Gastrocnemius medialis (tissue), 4 donors: ENCODE results near the gene FLT3. TPM values are rescaled to one million over a fixed set of nuclear protein-coding genes. Genes with fewer than 3 reads are reported as not detected.

Experiments
- ATAC-seq, 2 donors: fragments of 150-250 bp; one replicate each; pipeline ENCODE4 v1.9.1; 2016
- DNase-seq, 2 donors: peaks; one replicate each; pipeline ENCODE4 v3.0.0-alpha.2; 2019
- H3K27ac ChIP-seq, 4 donors: fragments of 200-600 bp; sonication (generic); 1 replicate in 1 of 4; 2 replicates in 3 of 4; pipeline ENCODE4 v1.5.1; 2016 to 2018; ENCODE audit warnings: mild to moderate bottlenecking in 2 of 4, moderate library complexity in 1 of 4
- H3K27me3 ChIP-seq, 3 donors: fragments of 200-600 bp; sonication (generic) in 2 of 3; 1 replicate in 1 of 3; 2 replicates in 2 of 3; pipeline versions ENCODE4 v1.5.1 to v1.6.0; 2016 to 2019; ENCODE audit warnings: mild to moderate bottlenecking in 1 of 3, moderate library complexity in 1 of 3
- H3K36me3 ChIP-seq, 2 donors: fragments of 200-600 bp; sonication (generic) in 1 of 2; one replicate each; pipeline ENCODE4 v1.5.1; 2017 to 2018
- H3K4me1 ChIP-seq, 2 donors: fragments of 200-600 bp; sonication (generic) in 1 of 2; one replicate each; pipeline ENCODE4 v1.5.1; 2016 to 2017; ENCODE audit warnings: mild to moderate bottlenecking in 2 of 2
- H3K4me3 ChIP-seq, 4 donors: fragments of 200-600 bp; sonication (generic) in 3 of 4; 1 replicate in 1 of 4; 2 replicates in 3 of 4; pipeline ENCODE4 v1.5.1; 2016 to 2019; ENCODE audit warnings: mild to moderate bottlenecking in 2 of 4
- H3K9me3 ChIP-seq, 3 donors: fragments of 200-600 bp; sonication (generic) in 2 of 3; 1 replicate in 1 of 3; 2 replicates in 2 of 3; pipeline ENCODE4 v1.5.1; 2016 to 2019
- CTCF ChIP-seq, 5 experiments: fragments of 450-650 bp in 3 of 5; fragments of 200-600 bp in 2 of 5; sonication (generic) in 2 of 5; IDR thresholded peaks in 4 of 5; conservative IDR thresholded peaks in 1 of 5; 1 replicate in 4 of 5; 2 replicates in 1 of 5; pipeline ENCODE4 v1.5.1; 2016 to 2019; ENCODE audit warnings: antibody characterized with exemption in 5 of 5, mild to moderate bottlenecking in 3 of 5, moderate library complexity in 3 of 5
- POLR2A ChIP-seq, 2 donors: fragments of 450-650 bp; IDR thresholded peaks; one replicate each; pipeline ENCODE4 v1.6.1; 2017; ENCODE audit warnings: antibody characterized with exemption in 2 of 2, mild to moderate bottlenecking in 2 of 2, moderate library complexity in 2 of 2
- in situ Hi-C, 4 donors: fragments of 200-750 bp; cut with MboI; loops; one replicate each; pipeline versions ENCODE4 v1.15.0 to v1.8.0; 2017; ENCODE audit warnings: low sequenced_read_pairs in 4 of 4
- intact Hi-C: fragments of 100-400 bp; cut with DNase I; formaldehyde crosslinking; loops from one replicate; pipeline ENCODE4 v1.15.1; 2023; ENCODE audit warnings: low total_unique reads
- total RNA-seq, 4 donors: library from RNA; depleted of rRNA; stranded (reverse); fragments of >200 nt; gene quantifications; one replicate each; pipeline versions ENCODE4 v1.1.0 to v1.2.3, GENCODE V29; 2016

Gene FLT3
- total RNA-seq, 4 donors from 2014 or later = 0.22 to 0.92 (median 0.37) TPM

GRCh38 chr13:27970382-27971235 is 129.8 kb downstream of the FLT3 start:
- in situ Hi-C loops = no loop called here
- intact Hi-C loops = no loop called here
- Histone ChIP-seq H3K4me1 (peaks cover 0 to 5% of the 10 kb centered on the region in 2 donors), H3K9me3 (no peaks in the 10 kb centered on the region), H3K4me3 (no peak overlapping the region), H3K27me3 (peaks cover 94 to 98% (median 95%) of the 10 kb centered on the region in 3 donors), H3K27ac (no peak overlapping the region), H3K36me3 (no peaks in the 10 kb centered on the region)
- no peak for TF ChIP-seq POLR2A (IDR thresholded peaks at IDR 0.05)
- TF ChIP-seq CTCF (IDR thresholded peaks at IDR 0.05 in 4 of 5, conservative IDR thresholded peaks at IDR 0.05 in 1 of 5) = no peak
- ATAC-seq (no peak), DNase-seq (no peak)

GRCh38 chr13:27969866-27970229 is 130.5 kb downstream of the FLT3 start:
- Histone ChIP-seq H3K27me3 (peaks cover 94 to 98% (median 95%) of the 10 kb centered on the region in 3 donors), H3K9me3 (no peaks in the 10 kb centered on the region), H3K27ac (no peak overlapping the region), H3K36me3 (no peaks in the 10 kb centered on the region), H3K4me1 (peaks cover 0 to 5% of the 10 kb centered on the region in 2 donors), H3K4me3 (no peak overlapping the region)
- TF ChIP-seq POLR2A (IDR thresholded peaks at IDR 0.05) = no peak
- no peak for ATAC-seq
- intact Hi-C loops (no loop called here), in situ Hi-C loops (no loop called here)
- DNase-seq = no peak

- ATAC-seq (no peak), DNase-seq (no peak)
- intact Hi-C loops (no loop called here), in situ Hi-C loops (no loop called here)
- no peaks in the 10 kb centered on the region for H3K36me3 ChIP-seq
- no peak within 1 kb of the TSS for H3K27ac ChIP-seq
- peaks cover 0 to 5% of the 10 kb centered on the region in 2 donors for H3K4me1 ChIP-seq
- H3K9me3 ChIP-seq = no peaks in the 10 kb centered on the region
- TF ChIP-seq CTCF (IDR thresholded peaks at IDR 0.05 in 4 of 5, conservative IDR thresholded peaks at IDR 0.05 in 1 of 5) (no peak), POLR2A (IDR thresholded peaks at IDR 0.05) (no peak)
- peaks cover 91 to 98% (median 92%) of the 10 kb centered on the region in 3 donors for H3K27me3 ChIP-seq
- H3K4me3 ChIP-seq = peak within 1 kb of the TSS in 2 of 4 donors; percentile 1 to 38
Measured at GRCh38 chr13:27969082-27969865, 131.1 kb downstream of the FLT3 start, which contains the start of gene CDX2. TSS of gene CDX2 (minus strand) at chr13:27969315. CDS start at chr13:27969006, 309 bp downstream.

- no peaks in the 10 kb centered on the region for H3K9me3 ChIP-seq
- H3K4me3 ChIP-seq = peak overlapping the region in 2 of 4 donors; percentile 1 to 38
- H3K36me3 ChIP-seq = no peaks in the 10 kb centered on the region
- intact Hi-C loops (no loop called here), in situ Hi-C loops (no loop called here)
- peaks cover 87 to 98% (median 92%) of the 10 kb centered on the region in 3 donors for H3K27me3 ChIP-seq
- TF ChIP-seq POLR2A (IDR thresholded peaks at IDR 0.05) = no peak
- no peak for TF ChIP-seq CTCF (IDR thresholded peaks at IDR 0.05 in 4 of 5, conservative IDR thresholded peaks at IDR 0.05 in 1 of 5)
- no peak overlapping the region for H3K27ac ChIP-seq
- H3K4me1 ChIP-seq = peaks cover 0 to 5% of the 10 kb centered on the region in 2 donors
- DNase-seq (no peak), ATAC-seq (no peak)
Measured at GRCh38 chr13:27968316-27969081, 131.9 kb downstream of the FLT3 start.
